H1 (cell line): ENCODE measurements around the gene P3H4. TPM values are rescaled to one million over a fixed set of nuclear protein-coding genes. Genes with fewer than 3 reads are reported as not detected.

ENCODE experiments used
- polyA plus RNA-seq, 7 experiments: library from polyadenylated mRNA; depleted of rRNA in 3 of 7; stranded (reverse) in 5 of 7; unstranded in 2 of 7; fragments of >200 nt in 5 of 7; fragments of 200-250 nt in 2 of 7; gene quantifications; 1 replicate in 5 of 7; 2 replicates in 1 of 7; 4 replicates in 1 of 7; pipeline versions ENCODE4 v1.2.1 to v1.2.3, GENCODE V29; 2011 to 2013; ENCODE audit warnings: missing spikeins in 2 of 7, mixed read lengths in 2 of 7
- total RNA-seq: library from RNA; stranded (reverse); fragmentation: NEBNext Ultra II Directional; extraction: Animal tissue kit (Norgen Biotek cat#: 25700); gene quantifications from 2 replicates; pipeline ENCODE4 v1.2.1, GENCODE V29; 2021

The P3H4 gene
- total and polyA plus RNA-seq, 2 of the 8 experiments (the other 6 are each of a cell fraction or from before 2014, with no cell fraction given) = 23.4 to 26.7 TPM

Other genes starting within 250 kb of the P3H4 start
- not detected in 2 replicates for gene KRT9, start 239.9 kb downstream of the P3H4 start, total RNA-seq
- gene KRT9, start 239.9 kb downstream of the P3H4 start, polyA plus RNA-seq (2011; rRNA removed) = not detected in 2 replicates
- gene KRT14, start 225.1 kb downstream of the P3H4 start, total RNA-seq = not detected in 2 replicates
- gene KRT14, start 225.1 kb downstream of the P3H4 start, polyA plus RNA-seq (2011; rRNA removed) = 0.13 and 0.35 TPM in 2 replicates
- not detected in 2 replicates for gene KRT16, start 199.2 kb downstream of the P3H4 start, total RNA-seq
- gene KRT16, start 199.2 kb downstream of the P3H4 start, polyA plus RNA-seq (2011; rRNA removed) = not detected in 2 replicates
- 0.36 and 0.50 TPM in 2 replicates for gene KRT17, start 187.4 kb downstream of the P3H4 start, total RNA-seq
- 0.95 and 0.96 TPM in 2 replicates for gene KRT17, start 187.4 kb downstream of the P3H4 start, polyA plus RNA-seq (2011; rRNA removed)
- gene EIF1, start 123.1 kb downstream of the P3H4 start, total RNA-seq = 528 and 539 TPM in 2 replicates
- 89.3 and 175 TPM in 2 replicates for gene EIF1, start 123.1 kb downstream of the P3H4 start, polyA plus RNA-seq (2011; rRNA removed)
- not detected in 2 replicates for gene GAST, start 99.6 kb downstream of the P3H4 start, total RNA-seq
- gene GAST, start 99.6 kb downstream of the P3H4 start, polyA plus RNA-seq (2011; rRNA removed) = not detected in 2 replicates
- 3.6 and 3.8 TPM in 2 replicates for gene HAP1, start 77.3 kb downstream of the P3H4 start, total RNA-seq
- gene HAP1, start 77.3 kb downstream of the P3H4 start, polyA plus RNA-seq (2011; rRNA removed) = 2.3 and 3.4 TPM in 2 replicates
- 98.6 and 102 TPM in 2 replicates for gene JUP, start 25.2 kb downstream of the P3H4 start, total RNA-seq
- 62.8 and 125 TPM in 2 replicates for gene JUP, start 25.2 kb downstream of the P3H4 start, polyA plus RNA-seq (2011; rRNA removed)
- gene FKBP10, start 1.1 kb upstream of the P3H4 start, total RNA-seq = 173 and 179 TPM in 2 replicates
- gene FKBP10, start 1.1 kb upstream of the P3H4 start, polyA plus RNA-seq (2011; rRNA removed) = 283 and 410 TPM in 2 replicates
- 68.7 and 71.4 TPM in 2 replicates for gene NT5C3B, start 24.3 kb upstream of the P3H4 start, total RNA-seq
- 86.9 and 94.5 TPM in 2 replicates for gene NT5C3B, start 24.3 kb upstream of the P3H4 start, polyA plus RNA-seq (2011; rRNA removed)
- 0.19 TPM in 1 of 2 replicates, not detected in the other for gene KLHL10, start 25.9 kb upstream of the P3H4 start, total RNA-seq
- gene KLHL10, start 25.9 kb upstream of the P3H4 start, polyA plus RNA-seq (2011; rRNA removed) = 0.14 and 0.26 TPM in 2 replicates
- 12.8 and 13.7 TPM in 2 replicates for gene KLHL11, start 53.5 kb upstream of the P3H4 start, total RNA-seq
- gene KLHL11, start 53.5 kb upstream of the P3H4 start, polyA plus RNA-seq (2011; rRNA removed) = 3.4 and 4.2 TPM in 2 replicates
- 388 and 393 TPM in 2 replicates for gene ACLY, start 107.0 kb upstream of the P3H4 start, total RNA-seq
- gene ACLY, start 107.0 kb upstream of the P3H4 start, polyA plus RNA-seq (2011; rRNA removed) = 167 and 238 TPM in 2 replicates
- gene ODAD4, start 118.7 kb upstream of the P3H4 start, total RNA-seq = 1.3 TPM in 2 replicates
- 0.41 and 0.48 TPM in 2 replicates for gene ODAD4, start 118.7 kb upstream of the P3H4 start, polyA plus RNA-seq (2011; rRNA removed)
- 60.6 and 64.2 TPM in 2 replicates for gene CNP, start 154.8 kb upstream of the P3H4 start, total RNA-seq
- gene CNP, start 154.8 kb upstream of the P3H4 start, polyA plus RNA-seq (2011; rRNA removed) = 21.9 and 43.3 TPM in 2 replicates
- gene DNAJC7, start 205.5 kb upstream of the P3H4 start, total RNA-seq = 129 and 148 TPM in 2 replicates
- 21.6 and 31.0 TPM in 2 replicates for gene DNAJC7, start 205.5 kb upstream of the P3H4 start, polyA plus RNA-seq (2011; rRNA removed)
- 31.1 and 34.5 TPM in 2 replicates for gene NKIRAS2, start 208.1 kb upstream of the P3H4 start, total RNA-seq
- 51.1 and 59.7 TPM in 2 replicates for gene NKIRAS2, start 208.1 kb upstream of the P3H4 start, polyA plus RNA-seq (2011; rRNA removed)
- 1.4 TPM in 2 replicates for gene C17orf113, start 238.7 kb upstream of the P3H4 start, total RNA-seq
- 1.0 and 1.5 TPM in 2 replicates for gene C17orf113, start 238.7 kb upstream of the P3H4 start, polyA plus RNA-seq (2011; rRNA removed)